HepG2 (cell line): Measurements from ENCODE around the gene SHISA6. TPM values are rescaled to one million over a fixed set of nuclear protein-coding genes. Genes with fewer than 3 reads are reported as not detected.

Experiments used
- ATAC-seq: fragments of 200-7000 bp; cut with Tn5 transposase; 3 replicates; pipeline ENCODE4 v1.9.1; 2020; ENCODE audit warnings: mild to moderate bottlenecking, moderate library complexity
- BruUV-seq: library from RNA; stranded (reverse); fragments of 400-500 nt; replicated peaks from 2 replicates; lab custom pipeline; 2021; lab: Mats Ljungman, UMichigan
- CTCF ChIA-PET: fragments of 300-600 bp; formaldehyde crosslinking; extraction: SDS; loops from one replicate; lab custom pipeline; 2021; ENCODE audit warnings: low total read pairs, inconsistent platforms, low intra/inter-chr PET ratio; lab: Yijun Ruan, JAX
- POLR2A ChIA-PET: fragments of 350-600 bp; sonication (Branson Sonifier 250); formaldehyde crosslinking; loops from one replicate; lab custom pipeline; 2020; ENCODE audit warnings: antibody characterized with exemption, inconsistent platforms; lab: Yijun Ruan, JAX
- DNase-seq: peaks from one replicate; pipeline ENCODE4 v3.0.0-alpha.2; 2015; ENCODE audit warnings: low spot score
- FAIRE-seq: peaks from 3 replicates; lab custom pipeline; 2011; peaks lifted over from hg19 to GRCh38; lab: Jason Lieb, UNC
- H2AFZ ChIP-seq: one replicate; pipeline ENCODE4 v1.6.1; 2011; ENCODE audit warnings: low read length, inconsistent platforms
- H3K27ac ChIP-seq: fragments of 300-600 bp; 3 replicates; pipeline ENCODE4 v1.8.0; 2011; ENCODE audit warnings: mixed run types, mild to moderate bottlenecking, mixed read lengths, low read length, inconsistent platforms; ENCODE audit not compliant: insufficient read depth; ENCODE audit errors: extremely low read length
- H3K27me3 ChIP-seq, 2 experiments: fragments of 200-600 bp in 1 of 2; 2 replicates in 1 of 2; 3 replicates in 1 of 2; pipeline versions ENCODE4 v1.6.0 to v1.8.0; 2011; ENCODE audit warnings: low read length in 2 of 2, mild to moderate bottlenecking in 2 of 2, moderate library complexity in 2 of 2, inconsistent platforms in 1 of 2; ENCODE audit not compliant: insufficient read depth in 2 of 2, control insufficient read depth in 1 of 2
- H3K36me3 ChIP-seq, 2 experiments: fragments of 200-600 bp in 1 of 2; replicated peaks in 1 of 2; 2 replicates in 1 of 2; 3 replicates in 1 of 2; pipeline versions ENCODE4 v1.5.1 to v1.8.0; 2011; ENCODE audit warnings: low read length in 2 of 2, inconsistent platforms in 1 of 2; ENCODE audit not compliant: insufficient read depth in 2 of 2, control insufficient read depth in 1 of 2
- H3K4me1 ChIP-seq: 2 replicates; pipeline ENCODE4 v1.5.1; 2012; ENCODE audit warnings: low read length, inconsistent platforms; ENCODE audit not compliant: insufficient read depth
- H3K4me2 ChIP-seq: 2 replicates; pipeline ENCODE4 v1.6.0; 2011; ENCODE audit warnings: low read depth, low read length, inconsistent platforms
- H3K4me3 ChIP-seq, 3 experiments: fragments of 200-600 bp in 1 of 3; sonication (generic), shearing (Covaris generic) in 1 of 3; replicated peaks in 1 of 3; 2 replicates each; pipeline ENCODE4 v1.5.1; 2011 to 2016; ENCODE audit warnings: low read length in 3 of 3, inconsistent platforms in 2 of 3, low read depth in 2 of 3, mild to moderate bottlenecking in 2 of 3, control low read depth in 1 of 3, mixed read lengths in 1 of 3; ENCODE audit not compliant: insufficient read depth in 1 of 3
- H3K79me2 ChIP-seq: one replicate; pipeline ENCODE4 v1.6.1; 2011; ENCODE audit warnings: low read length, inconsistent platforms; ENCODE audit not compliant: insufficient read depth
- H3K9ac ChIP-seq: 2 replicates; pipeline ENCODE4 v1.6.0; 2011; ENCODE audit warnings: mild to moderate bottlenecking, low read depth, low read length, inconsistent platforms; ENCODE audit not compliant: insufficient read depth
- H3K9me3 ChIP-seq: 2 replicates; pipeline ENCODE4 v1.5.1; 2012; ENCODE audit warnings: mild to moderate bottlenecking, low read length
- H4K20me1 ChIP-seq: 2 replicates; pipeline ENCODE4 v1.6.0; 2011; ENCODE audit warnings: inconsistent platforms, mild to moderate bottlenecking, low read length, moderate library complexity; ENCODE audit not compliant: insufficient read depth
- GATA4 ChIP-seq: sonication (generic); IDR thresholded peaks from 2 replicates; pipeline ENCODE4 v1.6.1; 2016; ENCODE audit warnings: antibody characterized with exemption, low read depth, borderline replicate concordance
- GATAD1 ChIP-seq: IDR thresholded peaks from 2 replicates; pipeline ENCODE4 v1.6.1; 2016; ENCODE audit warnings: missing genetic modification reagents, missing compliant biosample characterization
- MEIS1 ChIP-seq: sonication (generic); formaldehyde crosslinking; IDR thresholded peaks from 2 replicates; pipeline ENCODE4 v1.9.0; 2021; ENCODE audit warnings: mild to moderate bottlenecking, missing genetic modification reagents, moderate library complexity, borderline replicate concordance
- NAIF1 ChIP-seq: sonication (generic); formaldehyde crosslinking; IDR thresholded peaks from 2 replicates; pipeline ENCODE4 v1.5.0; 2020; ENCODE audit warnings: mild to moderate bottlenecking, missing genetic modification reagents, borderline replicate concordance
- XBP1 ChIP-seq: sonication (generic); formaldehyde crosslinking; IDR thresholded peaks from 2 replicates; pipeline ENCODE4 v1.5.0; 2020; ENCODE audit warnings: missing genetic modification reagents
- ZBTB42 ChIP-seq: sonication (generic); formaldehyde crosslinking; IDR thresholded peaks from 2 replicates; pipeline ENCODE4 v1.5.0; 2020; ENCODE audit warnings: mild to moderate bottlenecking, missing genetic modification reagents
- ZMAT3 ChIP-seq: sonication (generic); formaldehyde crosslinking; conservative IDR thresholded peaks from 2 replicates; pipeline ENCODE4 v1.7.0; 2021; ENCODE audit warnings: missing genetic modification reagents
- ZNF317 ChIP-seq: sonication (generic); formaldehyde crosslinking; IDR thresholded peaks from 2 replicates; pipeline ENCODE4 v1.5.0; 2020; ENCODE audit warnings: mild to moderate bottlenecking, missing genetic modification reagents
- ZNF33B ChIP-seq: sonication (generic); formaldehyde crosslinking; IDR thresholded peaks from 2 replicates; pipeline ENCODE4 v1.5.1; 2020; ENCODE audit warnings: mild to moderate bottlenecking, missing genetic modification reagents
- WGBS: methylation state at CpG from one replicate; pipeline ENCODE4 v1.1.6; 2017; ENCODE audit warnings: low lambda C conversion rate; 5-methylcytosine and 5-hydroxymethylcytosine counted together
- in situ Hi-C: cut with HindIII; loops from 2 replicates; pipeline ENCODE4 v1.10.0; 2017; ENCODE audit warnings: low pct_unique_long_range_greater_than_20kb; ENCODE audit not compliant: extremely low pct_ligation_motif_present
- intact Hi-C: fragments of 100-400 bp; cut with micrococcal nuclease; formaldehyde crosslinking; loops from one replicate; pipeline ENCODE4 v1.10.0; 2022; ENCODE audit not compliant: unreplicated experiment
- polyA plus RNA-seq, 8 experiments: library from polyadenylated mRNA; depleted of rRNA in 3 of 8; stranded (reverse) in 7 of 8; unstranded in 1 of 8; fragments of >200 nt; fragmentation: Illumina TruSeq in 4 of 8; extraction: Trizol in 4 of 8; gene quantifications; 2 replicates each; pipeline versions ENCODE4 v1.2.1 to v1.2.3, GENCODE V29; 2011 to 2016; ENCODE audit warnings: low read depth in 4 of 8, missing spikeins in 1 of 8, mixed read lengths in 1 of 8; ENCODE audit not compliant: insufficient read depth in 1 of 8
- total RNA-seq, 5 experiments: library from RNA; depleted of rRNA; stranded (reverse); fragments of >200 nt; fragmentation: Illumina TruSeq; extraction: Trizol; gene quantifications; 2 replicates each; pipeline ENCODE4 v1.2.3, GENCODE V29; 2016; ENCODE audit warnings: low read depth in 1 of 5
- TF ChIP-seq, protein P1 (sequence below): IDR thresholded peaks from 2 replicates; pipeline ENCODE4 v1.6.1; 2016; ENCODE audit warnings: missing genetic modification reagents, missing compliant biosample characterization
- TF ChIP-seq, protein P2 (sequence below): sonication (generic); formaldehyde crosslinking; IDR thresholded peaks from 2 replicates; pipeline ENCODE4 v1.9.0; 2021; ENCODE audit warnings: mild to moderate bottlenecking, missing genetic modification reagents

Gene SHISA6
- total and polyA plus RNA-seq, 2 of the 13 experiments (the other 11 are each of a cell fraction or from before 2014, with no cell fraction given): not detected

- intact Hi-C loops (no loop called here), in situ Hi-C loops (no loop called here)
- WGBS: 0% methylated on average over 6 of the region's 7 CpGs
- H3K9me3 ChIP-seq: no peaks in the 10 kb centered on the region
- H3K4me2 ChIP-seq: no peak overlapping the region
- no peak overlapping the region for H3K27ac ChIP-seq
- H3K9ac ChIP-seq: no peak overlapping the region
- FAIRE-seq: no peak
- H3K4me1 ChIP-seq: no peaks in the 10 kb centered on the region
- H3K27me3 ChIP-seq: peaks cover 0 to 15% of the 10 kb centered on the region in 2 experiments; a peak in 1 of 5 replicates
- no peak overlapping the region for H2AFZ ChIP-seq
- POLR2A ChIA-PET: no interaction called here
- no peaks in the 10 kb centered on the region for H3K79me2 ChIP-seq
- CTCF ChIA-PET: no interaction called here
- H3K4me3 ChIP-seq: no peak overlapping the region
- H3K36me3 ChIP-seq: no peaks in the 10 kb centered on the region
- no peak for DNase-seq
- TF ChIP-seq GATAD1 (CRISPR knock-in tag) (no peak), ZNF317 (CRISPR knock-in tag) (no peak), ZMAT3 (CRISPR knock-in tag) (no peak), GATA4 (no peak)
- TF ChIP-seq, all 625 proteins: peak for 0
- ATAC-seq: no peak
- no peaks in the 10 kb centered on the region for H4K20me1 ChIP-seq
- no TSS peak for BruUV-seq
These were observed 139.7 kb downstream of the SHISA6 start for GRCh38 chr17:11380761-11381160.

DNA sequence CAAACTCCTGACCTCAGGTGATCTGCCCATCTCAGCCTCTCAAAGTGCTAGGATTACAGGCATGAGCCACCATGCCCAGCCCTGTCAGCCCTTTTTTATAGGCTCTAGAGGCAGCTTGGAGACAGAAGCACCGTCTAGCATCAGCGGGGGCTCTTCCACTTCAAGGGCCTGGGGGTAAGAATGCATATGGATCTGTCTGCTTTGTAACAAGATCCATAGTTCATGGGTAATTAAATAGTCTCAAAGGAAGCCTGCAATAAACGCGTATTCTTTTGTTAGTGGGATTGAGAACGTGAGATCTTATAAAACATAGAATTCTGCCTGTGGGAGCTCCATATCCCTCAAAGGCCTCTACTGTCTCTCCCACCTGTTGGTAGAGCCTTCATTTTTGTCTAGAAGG, 142.1 kb downstream of the SHISA6 start:
- Histone ChIP-seq H3K4me1 (no peaks in the 10 kb centered on the region), H3K9me3 (no peaks in the 10 kb centered on the region), H3K27ac (no peak overlapping the region), H3K36me3 (no peaks in the 10 kb centered on the region), H2AFZ (no peak overlapping the region), H3K9ac (no peak overlapping the region), H3K27me3 (no peaks in the 10 kb centered on the region; a peak in 1 of 5 replicates), H4K20me1 (no peaks in the 10 kb centered on the region), H3K79me2 (no peaks in the 10 kb centered on the region), H3K4me2 (no peak overlapping the region), H3K4me3 (no peak overlapping the region)
- POLR2A ChIA-PET: no interaction called here
- CTCF ChIA-PET: no interaction called here
- in situ Hi-C loops: no loop called here
- FAIRE-seq: no peak
- BruUV-seq: no TSS peak
- intact Hi-C loops: no loop called here
- WGBS: 25% methylated on average over 5 of the region's 5 CpGs
- no peak for DNase-seq
- ATAC-seq: no peak
- TF ChIP-seq XBP1 (CRISPR knock-in tag) (no peak), ZMAT3 (CRISPR knock-in tag) (no peak), ZBTB42 (CRISPR knock-in tag) (no peak), NAIF1 (CRISPR knock-in tag) (no peak), MEIS1 (CRISPR knock-in tag) (no peak), ZNF33B (CRISPR knock-in tag) (no peak)
- TF ChIP-seq, protein P1, sequence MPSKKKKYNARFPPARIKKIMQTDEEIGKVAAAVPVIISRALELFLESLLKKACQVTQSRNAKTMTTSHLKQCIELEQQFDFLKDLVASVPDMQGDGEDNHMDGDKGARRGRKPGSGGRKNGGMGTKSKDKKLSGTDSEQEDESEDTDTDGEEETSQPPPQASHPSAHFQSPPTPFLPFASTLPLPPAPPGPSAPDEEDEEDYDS (CRISPR knock-in tag): no peak
- TF ChIP-seq, protein P2, sequence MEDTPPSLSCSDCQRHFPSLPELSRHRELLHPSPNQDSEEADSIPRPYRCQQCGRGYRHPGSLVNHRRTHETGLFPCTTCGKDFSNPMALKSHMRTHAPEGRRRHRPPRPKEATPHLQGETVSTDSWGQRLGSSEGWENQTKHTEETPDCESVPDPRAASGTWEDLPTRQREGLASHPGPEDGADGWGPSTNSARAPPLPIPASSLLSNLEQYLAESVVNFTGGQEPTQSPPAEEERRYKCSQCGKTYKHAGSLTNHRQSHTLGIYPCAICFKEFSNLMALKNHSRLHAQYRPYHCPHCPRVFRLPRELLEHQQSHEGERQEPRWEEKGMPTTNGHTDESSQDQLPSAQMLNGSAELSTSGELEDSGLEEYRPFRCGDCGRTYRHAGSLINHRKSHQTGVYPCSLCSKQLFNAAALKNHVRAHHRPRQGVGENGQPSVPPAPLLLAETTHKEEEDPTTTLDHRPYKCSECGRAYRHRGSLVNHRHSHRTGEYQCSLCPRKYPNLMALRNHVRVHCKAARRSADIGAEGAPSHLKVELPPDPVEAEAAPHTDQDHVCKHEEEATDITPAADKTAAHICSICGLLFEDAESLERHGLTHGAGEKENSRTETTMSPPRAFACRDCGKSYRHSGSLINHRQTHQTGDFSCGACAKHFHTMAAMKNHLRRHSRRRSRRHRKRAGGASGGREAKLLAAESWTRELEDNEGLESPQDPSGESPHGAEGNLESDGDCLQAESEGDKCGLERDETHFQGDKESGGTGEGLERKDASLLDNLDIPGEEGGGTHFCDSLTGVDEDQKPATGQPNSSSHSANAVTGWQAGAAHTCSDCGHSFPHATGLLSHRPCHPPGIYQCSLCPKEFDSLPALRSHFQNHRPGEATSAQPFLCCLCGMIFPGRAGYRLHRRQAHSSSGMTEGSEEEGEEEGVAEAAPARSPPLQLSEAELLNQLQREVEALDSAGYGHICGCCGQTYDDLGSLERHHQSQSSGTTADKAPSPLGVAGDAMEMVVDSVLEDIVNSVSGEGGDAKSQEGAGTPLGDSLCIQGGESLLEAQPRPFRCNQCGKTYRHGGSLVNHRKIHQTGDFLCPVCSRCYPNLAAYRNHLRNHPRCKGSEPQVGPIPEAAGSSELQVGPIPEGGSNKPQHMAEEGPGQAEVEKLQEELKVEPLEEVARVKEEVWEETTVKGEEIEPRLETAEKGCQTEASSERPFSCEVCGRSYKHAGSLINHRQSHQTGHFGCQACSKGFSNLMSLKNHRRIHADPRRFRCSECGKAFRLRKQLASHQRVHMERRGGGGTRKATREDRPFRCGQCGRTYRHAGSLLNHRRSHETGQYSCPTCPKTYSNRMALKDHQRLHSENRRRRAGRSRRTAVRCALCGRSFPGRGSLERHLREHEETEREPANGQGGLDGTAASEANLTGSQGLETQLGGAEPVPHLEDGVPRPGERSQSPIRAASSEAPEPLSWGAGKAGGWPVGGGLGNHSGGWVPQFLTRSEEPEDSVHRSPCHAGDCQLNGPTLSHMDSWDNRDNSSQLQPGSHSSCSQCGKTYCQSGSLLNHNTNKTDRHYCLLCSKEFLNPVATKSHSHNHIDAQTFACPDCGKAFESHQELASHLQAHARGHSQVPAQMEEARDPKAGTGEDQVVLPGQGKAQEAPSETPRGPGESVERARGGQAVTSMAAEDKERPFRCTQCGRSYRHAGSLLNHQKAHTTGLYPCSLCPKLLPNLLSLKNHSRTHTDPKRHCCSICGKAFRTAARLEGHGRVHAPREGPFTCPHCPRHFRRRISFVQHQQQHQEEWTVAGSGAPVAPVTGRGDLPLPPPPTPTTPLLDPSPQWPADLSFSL (CRISPR knock-in tag): no peak
